A673 (cell line): ENCODE results near the gene KCNH8.

Experiments
- CTCF ChIP-seq: fragments of 300-800, 200-600 bp; sonication (generic); conservative IDR thresholded peaks from 2 replicates; pipeline ENCODE4 v1.5.1; 2017; ENCODE audit warnings: low read depth, mild to moderate bottlenecking, antibody characterized with exemption, low read length, moderate library complexity, mixed read lengths
- EZH2 ChIP-seq: fragments of 200-600 bp; sonication (generic); IDR thresholded peaks from 2 replicates; pipeline ENCODE4 v1.6.1; 2017; ENCODE audit warnings: borderline replicate concordance, low read depth, mild to moderate bottlenecking, mixed read lengths, antibody characterized with exemption, low read length; ENCODE audit not compliant: poor library complexity, severe bottlenecking

DNA sequence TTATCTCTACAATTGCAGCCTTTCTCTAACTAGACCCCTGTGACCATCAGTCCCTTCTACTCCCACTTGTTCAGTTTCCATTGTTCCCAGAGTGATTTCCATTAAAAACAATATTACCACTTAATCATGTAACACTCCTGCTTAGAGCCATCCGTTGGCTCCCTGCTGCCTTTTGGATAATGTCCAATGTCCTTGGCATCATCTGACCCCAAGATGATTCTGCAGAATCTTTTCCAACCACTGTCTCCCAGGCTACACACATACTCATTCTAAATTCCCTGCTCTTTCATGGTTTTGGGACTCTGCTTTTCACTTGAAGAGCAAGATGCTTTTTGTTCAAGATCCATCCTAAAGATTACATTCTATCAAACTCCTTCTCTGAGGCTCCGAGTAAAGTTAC is 7.1 kb downstream of the KCNH8 start:
- TF ChIP-seq CTCF: no peak
- no peak for TF ChIP-seq EZH2
